Esophagus muscularis mucosa (tissue), 4 donors: Measurements from ENCODE around the gene KRTAP5-4. TPM values are rescaled to one million over a fixed set of nuclear protein-coding genes. Genes with fewer than 3 reads are reported as not detected.

Experiments
- DNase-seq: peaks from one replicate; pipeline ENCODE4 v3.0.0-alpha.2; 2017; ENCODE audit errors: extremely low spot score
- H3K27ac ChIP-seq, 4 donors: fragments of 200-600 bp; sonication (generic); replicated peaks in 1 of 4; 1 replicate in 3 of 4; 2 replicates in 1 of 4; pipeline ENCODE4 v1.5.1; 2016 to 2019; ENCODE audit warnings: mild to moderate bottlenecking in 1 of 4
- H3K27me3 ChIP-seq, 4 donors: fragments of 200-600 bp; sonication (generic); one replicate each; pipeline versions ENCODE4 v1.5.1 to v1.6.0; 2016 to 2019
- H3K36me3 ChIP-seq, 4 donors: fragments of 200-600 bp; sonication (generic); one replicate each; pipeline ENCODE4 v1.5.1; 2016 to 2019
- H3K4me1 ChIP-seq, 4 donors: fragments of 200-600 bp; sonication (generic); one replicate each; pipeline ENCODE4 v1.5.1; 2016 to 2019
- H3K4me3 ChIP-seq, 4 donors: fragments of 200-600 bp; sonication (generic); 1 replicate in 2 of 4; 2 replicates in 2 of 4; pipeline ENCODE4 v1.5.1; 2016 to 2019; ENCODE audit warnings: mild to moderate bottlenecking in 4 of 4, moderate library complexity in 1 of 4
- H3K9me3 ChIP-seq, 4 donors: fragments of 200-600 bp; sonication (generic); 1 replicate in 3 of 4; 2 replicates in 1 of 4; pipeline ENCODE4 v1.5.1; 2016 to 2019
- EP300 ChIP-seq: sonication (generic); formaldehyde crosslinking; IDR thresholded peaks from one replicate; pipeline ENCODE4 v1.6.1; 2017; ENCODE audit warnings: antibody characterized with exemption
- POLR2A ChIP-seq: fragments of 450-650 bp; IDR thresholded peaks from one replicate; pipeline ENCODE4 v1.6.1; 2017; ENCODE audit warnings: antibody characterized with exemption, moderate library complexity, mild to moderate bottlenecking, low read depth
- POLR2AphosphoS5 ChIP-seq, 2 donors: sonication (generic); formaldehyde crosslinking; IDR thresholded peaks; one replicate each; pipeline ENCODE4 v1.6.1; 2017; ENCODE audit warnings: antibody characterized with exemption in 2 of 2
- WGBS: methylation state at CpG from one replicate; pipeline ENCODE4 v1.1.5; 2018; 5-methylcytosine and 5-hydroxymethylcytosine counted together
- intact Hi-C: fragments of 100-400 bp; cut with DNase I; formaldehyde crosslinking; loops from one replicate; pipeline ENCODE4 v1.15.1; 2023
- total RNA-seq, 4 donors: library from RNA; depleted of rRNA; stranded (reverse); fragments of >200 nt; gene quantifications; one replicate each; pipeline versions ENCODE4 v1.1.0 to v1.2.1, GENCODE V29; 2016
- TF ChIP-seq, protein P1 (sequence below), 3 experiments: fragments of 200-600 bp in 2 of 3; fragments of 450-650 bp in 1 of 3; sonication (generic) in 2 of 3; IDR thresholded peaks; one replicate each; pipeline ENCODE4 v1.5.1; 2017 to 2019; ENCODE audit warnings: antibody characterized with exemption in 3 of 3, mild to moderate bottlenecking in 2 of 3, moderate library complexity in 1 of 3

KRTAP5-4 gene
- total RNA-seq, 4 donors from 2014 or later = not detected

DNA sequence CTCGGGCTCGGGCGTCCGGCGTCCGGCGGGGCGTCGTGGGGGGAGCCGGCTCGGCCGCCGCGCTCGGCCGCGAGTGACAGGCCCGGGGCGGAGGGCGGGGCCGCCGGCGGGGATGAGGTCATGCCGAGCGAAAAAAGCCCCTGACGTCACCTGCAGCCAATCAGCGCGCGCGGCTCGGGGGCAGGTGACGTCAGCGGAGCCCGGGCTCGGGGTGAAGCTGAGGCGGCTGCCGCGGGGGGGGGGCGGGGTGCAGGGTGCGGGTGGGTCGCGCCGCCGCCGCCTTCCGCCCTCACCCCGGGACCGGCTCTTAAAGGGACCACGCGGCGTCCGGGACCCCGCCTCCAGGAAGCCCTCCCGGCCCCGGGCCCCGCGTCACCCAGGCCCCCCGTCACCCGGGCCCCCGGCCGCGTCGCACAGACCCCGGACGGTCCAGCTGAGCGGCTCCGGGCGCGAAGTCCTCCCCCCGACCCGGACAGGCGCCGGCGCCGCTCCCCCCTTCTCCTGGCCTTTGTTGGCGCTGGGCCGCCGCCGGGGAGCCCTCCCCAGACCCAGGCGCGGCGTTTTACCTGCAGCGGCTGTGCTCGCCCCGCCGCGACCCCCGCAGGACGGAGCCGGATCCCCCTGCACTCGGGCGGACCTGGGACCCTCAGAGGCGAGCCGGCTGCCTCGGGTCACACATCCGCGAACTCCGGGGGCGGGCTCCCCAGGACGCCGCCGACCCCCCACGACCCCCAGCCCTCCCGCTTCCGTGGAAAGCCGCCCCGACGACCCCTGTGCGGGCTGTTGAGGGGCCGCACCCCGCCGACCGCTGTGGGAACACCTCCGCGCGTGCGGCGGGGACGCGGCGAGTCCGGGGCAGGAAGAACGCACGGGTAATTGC lies 49.5 kb downstream of the KRTAP5-4 start, which contains the start of gene DUSP8:
Gene DUSP8 (minus strand): TSS at position 75 of the 880 bp plus-strand sequence. CDS start 6,445 bp downstream, outside the sequence.
- no CpG with 5 or more reads among the region's 124 CpGs for WGBS
- TF ChIP-seq EP300 (no peak), POLR2AphosphoS5 (IDR thresholded peaks at IDR 0.05) (peak; percentile 12 to 62)
- peaks cover 49 to 70% (median 66%) of the 10 kb centered on the region in 4 donors for H3K4me1 ChIP-seq
- intact Hi-C loops = no loop called here
- peak within 1 kb of the TSS; percentile 68 to 85 (median 74) for H3K4me3 ChIP-seq
- H3K27me3 ChIP-seq = peaks cover 0 to 11% (median 2%) of the 10 kb centered on the region in 4 donors
- no peaks in the 10 kb centered on the region for H3K36me3 ChIP-seq
- H3K27ac ChIP-seq = peak within 1 kb of the TSS; percentile 84 to 87 (median 86)
- DNase-seq = peak; percentile 95
- no peaks in the 10 kb centered on the region for H3K9me3 ChIP-seq

DNA sequence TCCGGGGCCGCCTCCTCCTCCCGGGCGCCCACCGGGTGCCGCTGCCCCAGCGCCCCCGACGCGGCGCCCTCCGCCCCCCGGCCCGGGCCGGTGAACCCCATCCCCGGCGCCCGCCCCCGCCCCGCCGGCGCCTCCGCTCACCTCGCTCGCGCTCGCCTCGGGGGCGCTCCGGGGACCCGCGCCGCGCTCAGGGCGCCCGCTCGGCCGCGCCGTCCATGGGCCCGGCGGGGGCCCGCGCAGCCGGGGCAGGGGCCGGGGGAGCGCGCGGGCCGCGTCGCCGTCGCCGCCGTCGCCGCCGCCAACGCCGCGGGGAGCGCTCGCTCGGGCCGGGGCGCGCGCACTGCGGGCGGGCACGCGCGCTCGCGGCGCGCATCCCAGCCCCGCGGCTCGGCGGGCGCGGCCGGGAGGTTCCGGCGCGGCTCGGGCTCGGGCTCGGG lies 50.2 kb downstream of the KRTAP5-4 start:
- no peaks in the 10 kb centered on the region for H3K9me3 ChIP-seq
- H3K27me3 ChIP-seq = peaks cover 0 to 11% (median 2%) of the 10 kb centered on the region in 4 donors
- H3K4me3 ChIP-seq = peak overlapping the region; percentile 68 to 85 (median 74)
- H3K27ac ChIP-seq = peak overlapping the region; percentile 82 to 86 (median 85)
- H3K36me3 ChIP-seq = no peaks in the 10 kb centered on the region
- peaks cover 52 to 76% (median 71%) of the 10 kb centered on the region in 4 donors for H3K4me1 ChIP-seq
- DNase-seq = no peak
- WGBS = 0% methylated on average over 3 of the region's 91 CpGs
- TF ChIP-seq, protein P1, sequence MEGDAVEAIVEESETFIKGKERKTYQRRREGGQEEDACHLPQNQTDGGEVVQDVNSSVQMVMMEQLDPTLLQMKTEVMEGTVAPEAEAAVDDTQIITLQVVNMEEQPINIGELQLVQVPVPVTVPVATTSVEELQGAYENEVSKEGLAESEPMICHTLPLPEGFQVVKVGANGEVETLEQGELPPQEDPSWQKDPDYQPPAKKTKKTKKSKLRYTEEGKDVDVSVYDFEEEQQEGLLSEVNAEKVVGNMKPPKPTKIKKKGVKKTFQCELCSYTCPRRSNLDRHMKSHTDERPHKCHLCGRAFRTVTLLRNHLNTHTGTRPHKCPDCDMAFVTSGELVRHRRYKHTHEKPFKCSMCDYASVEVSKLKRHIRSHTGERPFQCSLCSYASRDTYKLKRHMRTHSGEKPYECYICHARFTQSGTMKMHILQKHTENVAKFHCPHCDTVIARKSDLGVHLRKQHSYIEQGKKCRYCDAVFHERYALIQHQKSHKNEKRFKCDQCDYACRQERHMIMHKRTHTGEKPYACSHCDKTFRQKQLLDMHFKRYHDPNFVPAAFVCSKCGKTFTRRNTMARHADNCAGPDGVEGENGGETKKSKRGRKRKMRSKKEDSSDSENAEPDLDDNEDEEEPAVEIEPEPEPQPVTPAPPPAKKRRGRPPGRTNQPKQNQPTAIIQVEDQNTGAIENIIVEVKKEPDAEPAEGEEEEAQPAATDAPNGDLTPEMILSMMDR (IDR thresholded peaks at IDR 0.05) = no peak
- TF ChIP-seq POLR2AphosphoS5 (IDR thresholded peaks at IDR 0.05) (no peak), POLR2A (no peak), EP300 (no peak)
- intact Hi-C loops = no loop called here

Other genes with a start within 250 kb of the KRTAP5-4 start
- 1 to 10 TPM; 1.0 to 3.3 (median 2.8) TPM for gene BRSK2, start 232.2 kb downstream of the KRTAP5-4 start, total RNA-seq
- 100 to 1,000 TPM in 2 of 4 donors, 10 to 100 TPM in 2; 66.6 to 115 (median 89.5) TPM for gene MOB2, start 135.4 kb downstream of the KRTAP5-4 start, total RNA-seq
- gene DUSP8, start 49.9 kb downstream of the KRTAP5-4 start, total RNA-seq = 1 to 10 TPM; 2.5 to 8.5 (median 4.8) TPM
- gene KRTAP5-1, start 36.9 kb downstream of the KRTAP5-4 start, total RNA-seq = not detected
- gene KRTAP5-2, start 23.8 kb downstream of the KRTAP5-4 start, total RNA-seq = not detected
- not detected for gene KRTAP5-3, start 13.7 kb downstream of the KRTAP5-4 start, total RNA-seq
- not detected for gene KRTAP5-5, start 7.6 kb upstream of the KRTAP5-4 start, total RNA-seq
- not detected for gene KRTAP5-6, start 75.1 kb upstream of the KRTAP5-4 start, total RNA-seq
- gene IFITM10, start 128.5 kb upstream of the KRTAP5-4 start, total RNA-seq = under 1 TPM; 0.42 to 0.58 (median 0.54) TPM
- 100 to 1,000 TPM; 186 to 338 (median 270) TPM for gene CTSD, start 141.8 kb upstream of the KRTAP5-4 start, total RNA-seq
- gene SYT8, start 212.9 kb upstream of the KRTAP5-4 start, total RNA-seq = not detected
- gene TNNI2, start 216.8 kb upstream of the KRTAP5-4 start, total RNA-seq = 1 to 10 TPM in 1 of 4 donors, not detected in 3; 4.2 TPM
- 10 to 100 TPM; 10.3 to 36.5 (median 35.4) TPM for gene LSP1, start 230.9 kb upstream of the KRTAP5-4 start, total RNA-seq